PFSK-1 (cell line): ENCODE results near the gene LAMC3.

Experiments
- FOXP2 ChIP-seq: optimal IDR thresholded peaks from 2 replicates; pipeline ENCODE3; 2011; ENCODE audit warnings: borderline replicate concordance, control low read depth, inconsistent platforms; ENCODE audit not compliant: insufficient read depth; ENCODE audit errors: extremely low read length, extremely low read depth
- POLR2AphosphoS5 ChIP-seq: IDR thresholded peaks from 2 replicates; pipeline ENCODE4 v1.6.1; 2012; ENCODE audit warnings: low read depth, mild to moderate bottlenecking, control low read depth, low read length, moderate library complexity
- REST ChIP-seq, 2 experiments: IDR thresholded peaks; 2 replicates each; pipeline versions ENCODE4 v1.6.1 to v1.8.0; 2011 to 2012; ENCODE audit warnings: low read depth in 2 of 2, low read length in 2 of 2, control low read depth in 1 of 2, inconsistent platforms in 1 of 2, mild to moderate bottlenecking in 1 of 2, moderate library complexity in 1 of 2; ENCODE audit not compliant: insufficient read depth in 1 of 2
- SIN3A ChIP-seq: IDR thresholded peaks from 2 replicates; pipeline ENCODE4 v1.6.1; 2012; ENCODE audit warnings: mild to moderate bottlenecking, low read length, moderate library complexity, borderline replicate concordance; ENCODE audit not compliant: insufficient read depth
- TAF1 ChIP-seq: IDR thresholded peaks from 2 replicates; pipeline ENCODE4 v1.6.1; 2012; ENCODE audit warnings: low read length, control low read depth, borderline replicate concordance; ENCODE audit not compliant: insufficient read depth

LAMC3 gene

GRCh38 chr9:131129183-131129582, 120.2 kb downstream of the LAMC3 start:
- no peak for TF ChIP-seq SIN3A

- TF ChIP-seq FOXP2 (no peak), REST (IDR thresholded peaks at IDR 0.05; ENCODE audit: insufficient read depth in 1 of 2, low read depth in 2 of 2, low read length in 2 of 2) (no peak), SIN3A (no peak), TAF1 (no peak), POLR2AphosphoS5 (no peak)
Measured at GRCh38 chr9:131138676-131139075, 129.7 kb downstream of the LAMC3 start.

DNA sequence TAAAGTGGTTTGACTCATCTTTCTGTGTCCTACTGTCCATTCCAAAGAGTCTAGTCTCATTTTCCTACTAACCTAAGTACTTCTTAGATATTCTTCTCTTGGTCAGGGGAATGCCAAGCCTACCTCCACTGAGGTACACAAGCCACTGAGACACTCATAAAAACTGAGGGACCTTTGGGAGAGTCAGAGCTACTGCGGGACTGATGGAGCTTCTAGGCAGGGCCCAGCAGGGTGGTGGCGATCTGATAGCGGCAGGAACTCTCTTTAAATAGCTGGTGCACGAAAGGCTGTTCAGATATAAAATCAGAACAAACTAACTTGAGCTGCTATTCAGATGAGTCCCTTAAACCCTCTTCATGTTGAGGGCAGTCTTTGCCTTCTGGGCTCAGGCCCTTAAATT, 131.1 kb downstream of the LAMC3 start:
- no peak for TF ChIP-seq FOXP2
- TF ChIP-seq TAF1 = no peak

GRCh38 chr9:131140550-131140949, 131.6 kb downstream of the LAMC3 start:
- TF ChIP-seq POLR2AphosphoS5 (no peak), FOXP2 (no peak), SIN3A (no peak), REST (IDR thresholded peaks at IDR 0.05; ENCODE audit: insufficient read depth in 1 of 2, low read depth in 2 of 2, low read length in 2 of 2) (no peak), TAF1 (no peak)

GRCh38 chr9:131142160-131142559, 133.2 kb downstream of the LAMC3 start:
- TF ChIP-seq TAF1 (no peak), POLR2AphosphoS5 (no peak), REST (IDR thresholded peaks at IDR 0.05; ENCODE audit: insufficient read depth in 1 of 2, low read depth in 2 of 2, low read length in 2 of 2) (no peak)
